Stimulated activated CD4-positive, alpha-beta T cell treated with anti-CD3 and anti-CD28 coated beads, Interleukin-15, amount 100 ng/mL, for 1 hour (primary cell): Measurements from ENCODE around the gene TIMM13.
"Not testable (repeated sequence)": the region's sequence is repeated elsewhere in the genome, so short reads cannot be mapped to it uniquely, and the experiment has no call there.

ENCODE experiments used
- DNase-seq, 2 donors: peaks; one replicate each; pipeline ENCODE4 v3.0.0-alpha.2; 2020; ENCODE audit warnings: low read depth in 1 of 2, low spot score in 1 of 2

TIMM13 gene

DNA sequence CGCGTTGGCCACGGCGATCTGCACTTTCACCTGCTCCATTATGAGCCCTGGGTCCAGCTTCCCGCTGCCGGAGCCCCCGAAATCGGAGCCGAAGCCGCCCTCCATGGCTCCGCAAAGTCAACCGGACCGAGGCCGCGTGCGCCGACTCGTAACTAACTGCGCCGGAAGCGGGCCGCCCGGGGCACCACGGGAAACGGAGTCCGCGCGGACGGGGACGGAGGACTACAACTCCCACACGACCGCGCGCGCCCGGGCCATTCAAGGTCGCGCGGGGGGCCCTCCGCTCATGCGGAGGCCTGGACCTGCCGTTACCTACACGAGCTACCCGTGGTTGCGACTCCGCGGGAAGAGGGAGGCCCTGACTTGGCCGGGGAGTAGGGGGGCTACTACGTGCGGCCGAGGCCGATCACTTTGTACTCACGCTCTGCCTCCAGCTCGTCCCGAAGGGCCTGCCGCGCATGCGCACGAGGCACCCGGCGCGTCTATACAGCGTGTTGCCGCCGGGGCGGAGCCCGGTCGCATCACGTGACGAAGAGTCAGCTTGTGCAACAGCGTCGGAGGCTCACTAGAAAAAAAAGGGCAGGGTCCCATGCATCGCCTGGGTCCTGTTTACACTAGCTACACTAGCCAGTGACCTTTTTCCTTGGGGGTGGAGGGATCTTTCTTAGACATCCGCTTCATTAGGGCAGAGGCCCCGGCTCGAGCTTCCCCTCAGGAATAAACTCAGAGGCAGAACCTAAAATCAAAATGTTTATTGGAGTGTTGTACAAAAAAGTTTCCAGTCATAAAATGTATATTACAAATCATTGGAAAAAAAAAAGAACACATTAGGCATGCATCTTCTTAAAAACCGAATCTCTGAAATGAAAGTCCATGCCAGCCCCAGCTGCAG lies at the start of gene TIMM13:
TSS of gene TIMM13 (minus strand) at position 158 of the 892 bp plus-strand sequence. CDS start at position 105, 53 bp downstream.
- peak; percentile 91 to 94 for DNase-seq

DNA sequence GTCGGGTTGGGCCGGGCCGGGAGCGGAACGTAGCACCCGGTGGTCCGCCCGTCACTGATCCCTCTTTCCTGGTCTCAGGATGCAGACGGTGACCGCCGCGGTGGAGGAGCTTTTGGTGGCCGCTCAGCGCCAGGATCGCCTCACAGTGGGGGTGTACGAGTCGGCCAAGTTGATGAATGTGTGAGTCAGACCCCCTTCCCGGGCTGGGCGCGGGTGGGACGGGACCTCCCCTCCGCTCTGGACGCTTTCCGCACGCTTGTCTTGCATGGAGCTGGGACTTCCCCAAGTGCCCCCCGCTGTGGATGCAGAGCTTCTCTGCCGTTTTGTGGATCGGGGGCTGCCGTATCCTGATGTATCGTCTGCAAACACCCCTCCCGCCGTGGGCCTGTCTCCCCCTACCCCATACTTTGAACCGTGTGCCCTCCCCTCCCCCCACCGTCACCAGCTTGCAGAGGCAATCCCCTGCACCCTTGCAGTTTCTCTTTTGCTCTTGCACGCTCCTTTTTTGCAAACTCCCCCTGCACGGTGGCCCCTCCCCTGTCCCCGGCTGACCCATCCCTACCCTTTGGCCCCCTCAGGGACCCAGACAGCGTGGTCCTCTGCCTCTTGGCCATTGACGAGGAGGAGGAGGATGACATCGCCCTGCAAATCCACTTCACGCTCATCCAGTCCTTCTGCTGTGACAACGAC lies 49.2 kb upstream of the TIMM13 start:
- peak; percentile 41 to 64 for DNase-seq

DNA sequence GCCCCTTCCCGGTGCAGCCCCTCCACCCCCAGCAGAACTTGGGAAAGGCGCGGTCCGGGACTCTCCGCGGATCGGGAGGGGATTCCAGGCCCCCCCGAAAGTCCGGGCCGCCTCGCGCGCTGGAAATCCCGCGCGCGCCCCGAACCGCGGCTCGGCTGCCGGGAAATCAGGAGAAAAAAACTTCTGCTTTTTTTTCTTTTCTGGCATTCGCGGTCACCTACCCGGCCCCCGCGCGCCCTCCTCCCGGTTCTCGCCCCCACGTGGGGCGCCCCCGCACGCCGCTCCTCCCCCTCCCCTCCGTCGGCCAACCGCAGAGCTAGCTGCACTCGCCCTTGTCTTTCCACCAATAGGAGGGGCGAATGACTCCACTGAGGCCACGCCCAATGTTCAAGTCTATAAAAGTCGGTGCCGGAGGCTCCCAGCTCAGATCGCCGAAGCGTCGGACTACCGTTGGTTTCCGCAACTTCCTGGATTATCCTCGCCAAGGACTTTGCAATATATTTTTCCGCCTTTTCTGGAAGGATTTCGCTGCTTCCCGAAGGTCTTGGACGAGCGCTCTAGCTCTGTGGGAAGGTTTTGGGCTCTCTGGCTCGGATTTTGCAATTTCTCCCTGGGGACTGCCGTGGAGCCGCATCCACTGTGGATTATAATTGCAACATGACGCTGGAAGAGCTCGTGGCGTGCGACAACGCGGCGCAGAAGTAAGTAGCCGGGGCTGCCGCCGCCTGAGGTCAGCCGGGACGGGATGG lies 48.5 kb upstream of the TIMM13 start, which contains the start of gene GADD45B:
TSS of gene GADD45B (plus strand) at position 426 of the 749 bp plus-strand sequence. CDS start at position 658, 232 bp downstream.
- peak; percentile 94 to 95 for DNase-seq

DNA sequence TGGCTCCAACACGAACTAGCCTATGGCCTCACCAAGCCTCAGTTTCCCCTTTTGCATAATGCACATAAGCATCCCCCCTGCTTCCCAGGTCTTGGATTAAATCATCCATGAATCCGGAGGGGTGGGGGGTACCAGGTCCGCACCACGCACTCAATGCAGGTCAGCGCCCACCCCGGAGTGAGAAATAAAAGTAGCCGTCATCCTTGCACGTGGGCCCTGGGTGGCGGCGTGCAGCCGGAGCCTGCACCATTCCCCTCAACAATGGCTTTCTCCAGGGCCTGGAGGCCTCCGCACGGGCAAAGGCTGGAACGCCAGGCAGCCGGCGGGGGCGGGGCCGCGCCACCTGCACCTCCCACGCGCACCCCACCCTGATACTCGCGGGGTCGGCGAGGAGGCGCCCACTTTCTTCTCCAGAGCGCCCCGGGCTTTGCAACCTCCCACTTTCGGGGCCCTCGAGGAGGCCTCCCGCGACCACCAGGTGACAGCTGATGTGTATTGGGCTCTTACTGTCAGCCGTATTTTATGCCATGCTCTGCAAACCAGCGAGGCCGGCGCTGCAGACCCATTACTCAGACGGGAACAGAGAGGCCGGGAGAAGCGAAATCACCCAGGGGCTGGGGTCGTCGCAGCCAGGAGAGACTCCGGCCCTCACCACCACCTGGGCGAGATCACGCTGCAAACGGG lies 47.8 kb upstream of the TIMM13 start:
- peak; percentile 32 to 49 for DNase-seq

DNA sequence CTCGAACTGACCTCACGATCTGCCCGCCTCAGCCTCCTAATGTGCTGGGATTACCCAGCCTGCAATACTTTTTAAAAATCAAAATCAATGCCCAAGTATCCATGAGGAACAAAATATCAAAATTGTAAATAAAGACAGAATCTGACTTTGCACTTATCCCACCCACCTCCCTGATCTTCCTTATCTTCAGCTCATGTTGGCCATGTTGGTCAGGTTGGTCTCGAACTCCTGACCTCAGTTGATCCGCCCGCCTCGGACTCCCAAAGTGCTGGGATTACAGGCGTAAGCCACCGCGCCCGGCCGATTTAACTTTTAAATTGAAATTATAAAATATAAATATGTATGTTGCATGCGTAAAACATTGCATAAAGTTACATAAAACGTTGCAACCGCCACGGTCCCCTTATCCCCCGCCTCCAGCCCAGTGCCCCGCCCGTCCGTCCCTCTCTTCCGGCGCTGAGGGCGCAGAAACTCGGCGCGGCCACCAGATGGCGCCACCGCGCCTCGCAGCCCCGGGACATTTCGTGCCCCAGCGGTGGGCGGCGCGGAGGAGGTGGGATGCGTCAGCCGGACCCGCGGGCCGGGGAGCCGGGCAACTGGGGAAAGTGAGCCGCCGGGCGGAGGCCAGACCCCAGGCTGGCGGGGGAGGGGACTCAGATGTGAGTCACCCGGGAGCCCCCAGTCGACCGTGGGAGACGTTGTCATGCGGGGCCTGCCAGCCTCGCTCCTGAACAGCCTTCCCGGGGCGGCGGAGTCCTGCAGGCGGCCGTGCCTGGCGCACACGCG lies 47.0 kb upstream of the TIMM13 start:
- DNase-seq, result peak; percentile 77 to 92

DNA sequence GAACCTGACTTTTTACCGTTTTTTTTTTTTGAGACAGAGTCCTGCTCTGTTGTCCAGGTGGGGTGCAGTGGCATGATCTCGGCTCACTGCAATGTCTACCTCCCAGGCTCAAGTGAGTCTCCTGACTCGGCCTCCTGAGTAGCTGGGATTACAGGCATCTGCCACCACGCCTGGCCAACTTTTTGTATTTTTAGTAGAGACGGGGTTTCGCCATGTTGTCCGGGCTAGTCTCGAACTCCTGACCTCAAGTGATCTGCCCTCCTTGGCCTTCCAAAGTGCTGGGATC lies 42.5 kb upstream of the TIMM13 start:
- DNase-seq, result not testable (repeated sequence)

DNA sequence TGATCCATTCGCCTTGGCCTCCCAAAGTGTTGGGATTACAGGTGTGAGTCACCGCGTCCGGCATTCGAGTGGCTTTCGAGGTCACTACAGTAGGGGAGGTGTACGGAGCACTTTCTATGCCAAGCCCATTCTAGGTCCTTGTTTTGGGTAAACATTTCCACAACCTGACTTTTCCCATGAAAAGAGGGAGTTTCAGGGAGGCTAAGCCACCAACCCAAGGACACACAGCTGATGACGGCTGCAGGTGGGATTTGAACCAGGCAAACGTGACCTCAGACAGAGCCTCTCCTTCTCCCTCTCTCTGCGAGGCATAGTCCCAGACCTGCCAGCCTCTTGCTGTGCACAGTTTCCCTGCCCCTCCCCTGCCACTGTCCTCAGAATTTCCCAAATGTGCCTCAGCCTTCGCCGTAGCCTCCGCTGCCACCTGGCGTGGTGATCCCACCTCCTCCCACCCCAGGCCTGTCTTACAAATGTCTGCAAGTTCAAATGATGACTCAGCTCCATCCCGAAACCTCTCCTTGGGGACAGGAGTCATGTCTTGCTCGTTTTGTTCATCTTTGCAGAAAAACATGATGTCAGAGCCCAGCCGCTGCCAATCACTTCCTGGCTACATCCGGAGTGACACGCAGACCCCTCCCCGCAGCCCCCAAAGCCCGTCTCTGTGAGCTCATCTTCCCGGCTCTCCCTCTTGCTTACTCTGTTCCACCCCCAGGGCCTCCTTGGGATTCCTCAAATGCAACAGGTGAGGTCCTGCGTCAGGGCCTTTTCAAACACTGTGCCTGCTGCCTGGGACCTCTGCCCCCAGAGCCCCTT lies 41.9 kb upstream of the TIMM13 start:
- DNase-seq, result no peak

DNA sequence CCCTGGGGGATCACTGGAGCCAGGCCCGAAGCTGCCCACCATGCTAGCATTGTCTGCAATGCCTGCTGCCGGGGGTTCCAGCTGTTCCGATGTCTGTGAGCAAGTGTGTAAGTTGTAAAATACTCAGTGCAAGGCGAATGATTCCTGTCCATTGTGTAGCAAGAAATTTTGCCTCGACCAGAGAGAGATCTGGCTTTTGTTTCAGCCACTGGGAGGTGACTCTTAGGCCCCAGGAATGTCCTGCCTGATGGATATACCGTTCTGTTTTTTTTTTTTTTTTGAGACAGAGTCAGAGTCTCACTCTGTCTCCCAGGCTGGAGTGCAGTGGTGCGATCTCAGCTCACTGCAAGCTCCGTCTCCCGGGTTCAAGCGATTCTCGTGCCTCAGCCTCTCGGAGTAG lies 41.2 kb upstream of the TIMM13 start:
- no peak for DNase-seq

DNA sequence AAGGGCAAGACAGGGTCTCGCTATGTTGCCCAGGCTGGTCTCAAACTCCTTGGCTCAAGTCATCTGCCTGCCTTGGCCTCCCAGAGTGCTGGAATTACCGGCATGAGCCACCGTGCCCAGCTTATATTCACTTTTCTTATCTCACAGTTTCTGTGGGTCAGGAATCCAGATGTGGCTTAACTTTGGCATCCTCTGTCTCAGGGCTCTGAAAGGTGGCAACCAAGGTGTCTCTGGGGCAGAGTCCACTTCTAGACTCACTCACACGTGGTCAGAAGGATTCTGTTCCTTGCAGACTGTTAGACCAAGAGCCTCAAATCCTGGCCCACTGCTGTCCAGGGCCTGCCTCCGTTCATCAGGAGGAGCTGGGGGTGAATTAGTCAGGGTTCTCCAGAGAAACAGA lies 37.0 kb upstream of the TIMM13 start:
- no peak for DNase-seq

DNA sequence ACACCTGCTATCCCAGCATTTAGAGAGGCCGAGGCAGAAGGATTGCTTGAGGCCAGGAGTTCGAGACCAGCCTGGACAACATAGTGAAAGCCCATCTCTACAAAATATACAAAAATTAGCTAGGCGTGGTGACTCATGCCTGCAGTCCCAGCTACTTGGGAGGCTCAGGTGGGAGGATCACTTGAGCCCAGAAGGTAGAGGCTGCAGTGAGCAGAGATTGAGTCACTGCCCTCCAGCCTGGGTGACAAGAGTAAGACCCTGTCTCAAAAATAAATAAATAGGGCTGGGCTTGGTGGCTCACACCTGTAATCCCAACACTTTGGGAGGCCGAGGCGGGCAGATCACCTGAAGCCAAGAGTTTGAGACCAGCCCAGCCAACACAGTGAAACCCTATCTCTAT lies 36.3 kb upstream of the TIMM13 start:
- not testable (repeated sequence) for DNase-seq

DNA sequence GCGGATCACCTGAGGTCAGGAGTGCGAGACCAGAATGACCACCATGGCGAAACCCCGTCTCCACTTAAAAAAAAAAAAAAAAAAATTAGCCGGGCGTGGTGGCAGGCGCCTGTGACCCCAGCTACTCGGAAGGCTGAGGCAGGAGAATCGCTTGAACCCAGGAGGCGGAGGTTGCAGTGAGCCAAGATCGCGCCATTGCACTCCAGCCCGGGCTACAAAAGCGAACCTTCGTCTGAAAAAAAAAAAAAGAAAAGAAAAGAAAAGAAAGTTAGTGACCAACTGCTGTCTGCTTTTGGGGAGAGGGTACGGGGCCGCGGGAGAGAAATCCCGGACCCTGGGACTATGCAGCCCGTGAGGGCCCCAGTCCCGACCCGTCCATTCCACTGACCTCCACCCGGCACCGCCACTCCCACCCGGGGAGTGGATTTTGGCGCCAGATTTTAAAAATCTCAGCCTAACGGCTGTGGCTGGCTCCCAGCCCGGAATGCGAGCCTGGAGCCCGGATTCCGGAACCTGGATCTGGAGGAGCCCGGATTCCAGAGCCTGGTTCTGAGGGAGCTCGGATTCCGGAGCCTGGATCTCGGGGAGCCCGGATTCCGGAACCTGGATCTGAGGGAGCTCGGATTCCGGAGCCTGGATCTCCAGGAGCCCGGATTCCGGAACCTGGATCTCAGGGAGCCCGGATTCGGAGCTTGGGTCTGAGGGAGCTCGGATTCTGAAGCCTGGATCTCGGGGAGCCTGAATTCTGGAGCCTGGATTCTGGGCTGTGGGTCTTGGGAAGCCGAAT lies 35.4 kb upstream of the TIMM13 start:
- no peak for DNase-seq

DNA sequence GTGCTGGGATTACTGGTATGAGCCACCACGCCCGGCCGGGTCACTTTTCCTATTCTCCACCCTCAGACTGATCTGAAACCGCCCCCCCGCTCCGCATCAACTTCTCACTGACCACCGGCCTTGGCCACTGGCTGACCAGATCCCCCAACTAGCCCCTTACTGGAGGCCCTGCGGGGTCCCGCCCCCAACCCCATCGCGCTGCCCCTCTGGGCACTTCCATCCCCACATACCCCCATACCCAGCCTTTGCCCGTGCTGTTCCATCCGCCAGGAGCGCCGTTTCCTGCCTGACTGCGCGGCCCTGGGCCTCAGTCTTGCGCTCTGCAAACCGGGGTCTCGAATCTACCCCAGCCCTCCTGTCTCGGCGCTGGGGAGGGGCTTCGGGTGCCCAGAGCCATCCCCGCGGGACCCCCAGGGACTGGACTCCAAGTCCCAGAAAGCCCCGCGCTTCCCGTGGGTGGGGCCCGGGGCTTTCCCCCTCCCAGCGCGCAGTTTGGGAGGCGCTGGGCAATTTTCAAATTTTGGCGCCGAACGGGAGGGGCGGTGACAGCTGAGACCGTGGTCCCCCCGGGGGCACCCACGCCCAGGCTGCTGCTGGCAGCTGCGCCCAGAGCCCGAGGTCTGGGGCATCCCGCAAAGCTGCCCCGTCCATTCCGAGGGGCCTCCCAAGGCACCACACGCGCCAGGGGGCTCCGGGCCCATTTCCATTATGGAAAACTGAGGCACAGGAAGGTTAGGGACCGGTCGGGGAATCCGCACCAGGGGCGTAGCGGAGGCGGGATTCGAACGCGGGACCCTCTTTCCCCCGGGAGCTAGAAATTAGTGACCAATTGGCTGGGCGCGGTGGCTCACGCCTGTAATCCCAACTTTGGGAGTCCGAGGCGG lies 34.6 kb upstream of the TIMM13 start:
- peak in 1 of 2 donors; percentile 51 for DNase-seq

DNA sequence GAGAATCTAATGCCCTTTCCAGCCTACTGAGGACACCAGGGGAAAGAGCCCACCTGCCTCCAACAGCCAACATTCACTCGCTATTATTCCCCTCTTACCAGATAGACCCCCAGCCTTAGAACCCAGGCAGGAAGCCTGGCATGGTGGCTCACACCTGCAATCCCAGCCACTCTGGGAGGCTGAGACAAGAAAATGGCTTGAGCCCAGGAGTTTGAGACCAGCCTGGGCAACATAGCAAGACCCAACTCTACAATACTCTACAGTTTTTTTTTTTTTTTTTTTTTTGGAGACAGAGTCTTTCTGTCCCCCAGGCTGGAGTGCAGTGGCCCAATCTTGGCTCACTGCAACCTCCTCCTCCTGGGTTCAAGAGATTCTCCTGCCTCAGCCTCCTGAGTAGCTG lies 32.9 kb upstream of the TIMM13 start:
- DNase-seq, result no peak

DNA sequence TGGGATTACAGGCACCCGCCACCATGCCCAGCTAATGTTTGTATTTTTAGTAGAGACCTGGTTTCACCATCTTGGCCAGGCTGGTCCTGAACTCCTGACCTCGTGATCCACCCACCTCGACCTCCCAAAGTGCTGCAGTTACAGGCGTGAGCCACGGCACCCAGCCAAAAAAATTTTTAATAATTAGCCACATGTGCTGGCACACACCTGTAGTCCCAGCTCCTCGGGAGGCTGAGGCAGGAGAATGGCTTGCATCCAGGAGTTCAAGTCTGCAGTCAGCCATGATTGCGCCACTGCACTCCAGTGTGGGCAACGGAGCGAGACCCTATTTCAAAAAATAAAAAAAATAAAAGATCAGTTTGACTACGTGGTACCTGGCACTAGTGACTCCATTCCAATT lies 31.4 kb upstream of the TIMM13 start:
- DNase-seq, result not testable (repeated sequence)

DNA sequence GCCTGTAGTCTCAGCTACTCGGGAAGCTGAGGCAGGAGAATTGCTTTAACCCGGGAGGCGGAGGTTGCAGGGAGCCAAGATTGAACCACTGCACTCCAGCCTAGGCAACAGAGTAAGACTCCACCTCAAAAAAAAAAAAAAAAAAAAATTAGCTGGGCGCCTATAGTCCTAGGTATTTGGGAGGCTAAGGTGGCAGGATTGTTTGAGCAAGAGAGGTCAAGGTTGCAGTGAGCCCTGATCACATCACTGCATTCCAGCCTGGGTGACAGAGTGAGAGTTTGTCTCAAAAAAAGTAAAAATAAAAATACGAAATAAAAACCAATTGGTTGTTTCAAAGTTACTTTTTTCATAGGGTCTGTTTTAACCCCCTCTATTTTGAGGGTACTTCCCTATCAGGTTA lies 30.7 kb upstream of the TIMM13 start:
- no peak for DNase-seq

DNA sequence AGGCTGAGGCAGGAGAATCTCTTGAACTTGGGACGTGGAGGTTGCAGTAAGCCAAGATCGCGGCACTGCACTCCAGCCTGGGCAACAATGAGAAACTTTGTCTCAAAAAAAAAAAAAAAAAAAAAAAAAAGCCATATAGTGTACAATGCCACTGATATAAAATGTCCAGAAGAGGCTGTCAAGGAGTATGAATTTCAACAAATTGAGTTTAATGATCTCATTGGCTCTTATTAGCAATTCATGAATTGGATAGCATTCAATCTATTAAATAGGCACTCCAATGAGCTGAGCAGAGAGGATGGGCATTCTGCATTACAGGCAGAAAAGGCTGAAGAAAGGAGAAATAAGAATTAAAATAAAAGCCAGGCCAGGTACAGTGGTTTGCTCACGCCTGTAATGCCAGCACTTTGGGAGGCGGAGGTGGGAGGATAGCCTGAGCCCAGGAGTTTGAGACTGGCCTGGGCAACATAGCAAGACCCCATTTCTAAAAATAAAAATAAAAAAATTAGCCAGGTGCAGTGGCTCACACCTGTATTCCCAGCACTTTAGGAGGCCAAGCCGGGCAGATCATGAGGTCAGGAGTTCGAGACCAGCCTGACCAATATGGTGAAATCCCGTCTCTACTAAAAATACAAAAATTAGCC lies 30.1 kb upstream of the TIMM13 start:
- no peak for DNase-seq
